SK-N-DZ (cell line): ENCODE data around the gene PHETA1.
"Not testable (repeated sequence)": the region's sequence is repeated elsewhere in the genome, so short reads cannot be mapped to it uniquely, and the experiment has no call there.

Source experiments
- DNase-seq: peaks from one replicate; pipeline ENCODE4 v3.0.0-alpha.2; 2015; ENCODE audit warnings: low spot score

Gene PHETA1

DNA sequence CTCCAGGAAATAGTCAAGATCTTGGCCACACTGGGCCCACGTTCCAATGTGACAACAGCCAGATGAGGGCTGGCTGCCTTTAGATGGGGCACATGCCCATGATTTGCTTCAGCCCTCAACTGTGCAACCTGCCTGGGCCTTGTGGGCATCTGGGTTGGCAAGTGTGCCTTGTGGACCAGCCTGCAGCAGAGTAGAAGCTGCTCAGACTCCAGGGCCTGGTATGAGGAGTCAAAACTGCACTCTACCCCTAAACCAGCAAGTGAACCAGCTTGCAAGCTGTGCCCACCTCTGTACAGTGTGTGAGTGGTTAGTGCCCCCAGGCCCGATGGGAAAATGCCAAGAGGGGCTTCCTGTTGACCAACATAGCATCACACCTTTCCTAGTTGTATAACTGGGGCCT is 17.9 kb downstream of the PHETA1 start:
- no peak for DNase-seq

DNA sequence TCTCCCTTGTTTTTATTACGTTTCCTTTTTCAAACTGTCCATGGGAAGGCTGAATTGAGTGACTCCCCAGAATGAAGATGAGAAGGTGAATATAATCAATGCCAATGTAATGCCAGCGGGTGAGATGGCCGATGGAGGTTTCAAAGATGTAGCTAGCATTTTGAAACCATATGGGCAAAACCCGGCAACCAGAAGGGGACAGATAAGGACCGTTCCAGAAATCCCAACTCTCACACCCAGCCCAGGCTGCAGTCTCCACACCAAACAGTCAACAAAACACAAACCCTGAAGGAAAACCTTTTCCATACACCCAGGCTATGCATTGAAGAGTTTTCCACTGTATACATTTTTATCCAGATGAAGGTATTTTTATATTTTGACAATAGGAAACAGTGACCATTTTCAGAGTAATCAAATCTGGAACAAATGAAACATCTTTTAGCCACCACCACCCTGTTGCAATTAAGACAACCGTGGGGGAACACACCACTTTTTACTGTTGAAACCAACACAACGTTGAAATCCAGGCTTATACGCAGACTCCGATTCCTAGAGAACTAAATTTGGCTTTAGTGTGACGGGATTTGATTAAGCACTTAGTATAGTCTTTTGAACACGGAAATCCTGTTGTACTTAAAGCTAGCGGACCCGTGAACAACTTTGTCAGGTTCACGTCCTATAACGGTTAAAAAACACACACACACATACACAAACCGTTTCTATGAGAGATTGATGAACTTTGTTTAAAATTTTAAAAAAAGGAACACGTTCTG is 19.0 kb downstream of the PHETA1 start:
- DNase-seq: no peak

DNA sequence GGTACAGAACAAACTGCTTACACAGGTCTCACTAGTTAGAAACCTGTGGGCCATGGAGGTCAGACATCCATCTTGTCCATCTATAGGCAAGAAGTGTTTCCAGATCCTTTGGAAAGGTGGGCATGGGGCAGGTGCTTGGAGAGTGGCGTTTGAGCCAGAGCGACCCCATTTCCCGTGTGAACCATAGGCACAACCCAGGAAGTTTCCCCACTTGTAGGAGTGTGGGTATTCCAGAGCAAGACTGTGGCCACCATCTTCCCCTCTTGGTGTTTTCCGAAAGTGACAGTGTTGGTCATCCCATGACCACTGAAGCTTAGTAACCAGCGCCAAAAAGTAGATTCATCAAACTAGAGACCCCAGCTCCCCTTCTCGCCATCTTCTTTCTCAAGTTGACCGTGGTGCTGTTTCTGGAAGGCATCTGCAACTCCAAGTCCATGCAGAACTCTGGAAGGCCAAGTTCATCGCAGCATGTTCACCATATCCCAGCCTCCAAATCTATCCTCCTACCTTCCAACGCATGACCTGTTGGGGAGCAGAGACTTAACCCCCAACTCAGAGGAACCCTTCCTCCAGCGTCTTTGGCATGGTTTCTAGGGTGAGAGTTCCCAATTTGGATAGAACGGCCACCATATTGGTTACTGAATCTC is 19.7 kb downstream of the PHETA1 start:
- no peak for DNase-seq

DNA sequence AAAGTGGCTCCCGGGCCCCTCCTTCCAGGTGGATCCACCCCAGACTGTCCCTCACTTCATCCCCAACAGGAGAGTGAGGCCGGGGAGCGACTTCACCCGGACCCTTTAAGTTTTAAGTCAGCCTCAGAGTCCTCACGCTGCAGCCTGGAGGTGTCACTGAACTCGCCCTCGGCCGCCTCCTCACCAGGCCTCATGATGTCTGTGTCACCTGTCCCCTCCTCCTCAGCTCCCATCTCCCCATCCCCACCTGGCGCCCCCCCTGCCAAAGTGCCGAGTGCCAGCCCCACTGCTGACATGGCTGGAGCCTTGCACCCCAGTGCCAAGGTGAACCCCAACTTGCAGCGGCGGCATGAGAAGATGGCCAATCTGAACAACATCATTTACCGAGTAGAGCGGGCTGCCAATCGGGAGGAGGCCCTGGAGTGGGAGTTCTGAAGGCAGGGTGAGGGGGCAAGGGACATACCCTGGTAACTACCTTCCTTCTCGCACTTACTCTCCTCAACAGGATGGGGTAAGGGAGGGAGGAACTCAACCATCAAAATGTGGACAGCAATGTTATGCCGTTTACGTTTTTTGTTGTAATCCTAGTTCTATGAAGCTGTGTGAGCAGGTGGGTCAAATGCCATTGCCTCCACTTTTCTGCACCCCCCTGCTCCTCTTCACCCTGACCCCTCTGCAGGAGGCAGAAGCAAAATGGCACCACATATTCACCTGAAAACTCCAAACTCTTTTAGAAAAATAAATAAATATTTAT is 20.8 kb downstream of the PHETA1 start:
- DNase-seq: no peak

DNA sequence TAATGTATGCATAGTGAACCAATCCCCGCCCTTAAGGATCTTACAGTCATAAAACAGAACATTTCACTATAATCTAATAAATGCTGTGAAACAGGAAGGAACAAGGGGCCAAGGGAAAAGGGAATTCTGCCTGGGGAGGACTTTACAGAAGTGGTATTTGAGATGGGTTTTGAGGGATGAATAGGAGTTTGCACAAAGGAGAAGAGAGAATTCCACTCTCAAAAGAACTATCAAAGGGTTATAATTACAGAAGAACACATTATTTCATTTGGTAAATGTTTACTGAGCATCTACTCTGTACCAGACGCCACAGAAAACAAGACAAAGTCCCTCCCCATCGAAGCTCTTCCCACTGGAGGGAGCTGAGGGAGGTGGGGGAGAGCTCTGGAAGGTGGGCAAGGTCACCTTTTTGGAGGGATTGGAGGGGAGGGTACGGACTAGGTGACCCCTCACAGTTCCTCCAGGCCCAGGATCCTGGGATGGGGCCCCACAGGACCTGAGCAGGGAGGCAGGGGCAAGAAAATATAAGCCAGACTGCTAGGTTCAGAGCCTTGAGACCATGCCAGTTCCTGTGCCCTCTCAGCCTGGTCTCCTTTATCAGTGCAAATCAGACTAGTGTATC is 24.5 kb downstream of the PHETA1 start:
- DNase-seq: no peak

DNA sequence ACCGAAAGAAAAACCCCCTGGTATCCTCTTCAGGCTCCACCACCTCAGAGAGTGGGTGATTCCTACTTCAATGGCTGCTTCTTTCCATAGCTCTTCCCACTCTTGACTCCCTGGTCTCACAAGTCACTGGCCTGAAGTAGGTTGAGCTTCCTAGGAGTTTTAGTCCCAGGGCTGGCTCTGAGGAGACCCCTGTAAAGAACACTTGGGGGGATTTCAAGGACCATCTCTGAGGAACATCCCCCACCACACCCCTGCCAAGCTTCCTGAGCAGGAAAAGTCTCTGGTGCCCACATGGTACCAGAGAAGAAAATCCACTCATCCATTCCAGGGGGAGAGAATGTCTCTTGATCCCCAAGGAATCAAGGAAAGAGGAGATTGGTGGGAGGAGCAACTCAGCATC is 25.7 kb downstream of the PHETA1 start:
- DNase-seq: no peak

DNA sequence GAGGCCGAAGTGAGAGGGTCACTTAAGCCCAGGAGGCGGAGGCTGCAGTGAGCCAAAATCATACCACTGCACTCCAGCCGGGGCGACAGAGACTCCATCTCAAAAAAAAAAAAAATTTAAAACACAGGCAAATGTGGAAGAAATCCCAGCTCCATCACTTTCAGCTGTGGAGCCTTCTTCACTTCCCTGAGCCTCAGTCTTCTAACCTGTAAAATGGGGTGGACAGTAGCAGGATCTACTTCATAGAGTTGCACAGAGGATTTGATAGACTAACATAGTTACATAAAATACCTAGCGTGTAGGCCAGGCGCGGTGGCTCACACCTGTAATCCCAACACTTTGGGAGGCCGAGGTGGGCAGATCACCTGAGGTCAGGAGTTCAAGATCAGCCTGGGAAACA is 26.5 kb downstream of the PHETA1 start:
- no peak for DNase-seq

DNA sequence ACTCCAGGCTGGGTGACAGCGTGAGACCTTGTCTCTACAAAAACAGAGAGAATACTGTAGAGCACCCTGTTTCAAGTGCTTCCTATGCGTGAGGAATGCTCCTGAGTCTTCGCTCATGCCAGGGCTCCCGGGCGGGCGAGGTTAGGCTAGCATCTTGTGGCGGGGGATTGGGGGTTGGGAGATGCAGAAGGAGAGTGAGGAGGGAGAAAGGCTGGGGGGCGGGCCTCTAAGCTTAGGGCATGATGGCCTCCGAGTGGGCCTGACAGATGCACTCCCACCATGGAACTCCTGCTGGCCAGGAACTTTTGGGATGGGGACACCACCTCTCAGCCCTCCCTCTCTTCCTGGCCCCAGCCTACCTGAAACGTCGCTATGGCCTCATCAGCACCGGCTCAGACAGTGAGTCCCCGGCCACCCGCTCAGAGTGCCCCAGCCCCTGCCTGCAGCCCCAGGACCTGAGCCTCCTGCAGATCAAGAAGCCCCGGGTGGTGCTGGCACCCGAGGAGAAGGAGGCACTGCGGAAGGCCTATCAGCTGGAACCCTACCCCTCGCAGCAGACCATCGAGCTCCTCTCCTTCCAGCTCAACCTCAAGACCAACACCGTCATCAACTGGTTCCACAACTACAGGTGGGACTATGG is 27.3 kb downstream of the PHETA1 start:
- no peak for DNase-seq

DNA sequence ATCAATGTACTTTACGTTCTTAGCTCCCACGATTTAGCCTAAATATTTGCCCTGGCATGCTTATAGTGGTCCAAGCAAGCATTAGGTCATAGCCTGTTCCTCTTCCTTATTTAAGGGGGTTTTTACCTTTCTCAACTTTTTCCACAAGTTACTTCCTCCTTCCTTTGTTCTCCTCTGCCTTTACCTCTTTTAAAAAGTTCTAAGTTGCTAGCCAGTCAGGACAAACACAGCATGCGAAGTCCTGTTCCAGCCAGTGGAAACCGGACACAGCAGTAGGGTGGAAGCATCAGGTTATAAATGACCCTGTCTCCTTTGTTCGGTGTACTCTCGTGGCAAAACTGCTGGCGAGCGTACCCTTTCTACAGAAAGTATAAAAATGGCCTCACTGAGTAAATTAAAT is 28.2 kb downstream of the PHETA1 start:
- DNase-seq: not testable (repeated sequence)

DNA sequence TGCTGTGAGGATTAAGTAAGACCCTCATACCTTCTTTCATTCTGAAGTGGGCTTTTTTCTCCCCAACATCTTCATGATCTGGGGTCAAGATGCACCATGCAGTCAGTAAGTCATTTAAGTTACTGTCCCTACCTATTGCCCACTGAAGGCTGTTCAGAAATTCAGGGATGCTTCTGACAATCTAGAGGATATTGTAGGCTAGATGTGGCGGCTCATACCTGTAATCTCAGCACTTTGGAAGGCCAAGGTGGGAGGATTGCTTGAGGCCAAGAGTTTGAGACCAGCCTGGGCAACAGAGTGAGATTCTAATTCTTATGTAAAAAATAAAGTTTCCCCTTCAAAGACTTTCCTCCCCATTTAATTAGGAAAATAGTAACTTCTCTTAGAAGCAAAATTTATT is 28.7 kb downstream of the PHETA1 start:
- DNase-seq: no peak

DNA sequence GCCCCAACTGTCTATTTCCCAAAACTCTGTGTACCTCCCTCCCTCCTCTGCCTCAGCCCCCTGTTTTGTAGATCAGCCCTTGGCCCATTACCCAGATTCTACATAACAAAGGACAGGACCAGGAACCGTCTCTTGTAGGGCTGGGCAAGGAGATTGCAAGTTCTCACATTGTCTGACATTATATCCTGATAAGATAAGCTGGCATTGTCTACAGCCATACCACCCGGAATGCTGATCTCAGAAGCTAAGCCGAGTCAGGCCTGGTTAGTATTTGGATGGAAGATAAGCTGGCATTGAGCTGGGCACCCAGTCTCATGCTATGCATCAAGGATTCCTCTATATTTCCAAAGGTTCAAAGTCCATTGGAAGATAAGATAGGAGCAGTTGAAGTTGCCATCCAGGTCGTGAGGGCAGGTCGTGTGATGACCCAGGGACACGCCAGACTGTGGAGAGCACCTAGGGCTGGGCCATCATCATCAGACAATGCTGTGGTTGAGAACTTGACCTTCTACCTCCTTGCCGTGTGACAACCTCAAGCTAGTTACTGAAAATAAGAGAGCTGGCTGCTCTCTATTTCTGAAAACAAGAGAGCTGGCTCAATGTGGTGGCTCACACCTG is 29.5 kb downstream of the PHETA1 start:
- DNase-seq: no peak

DNA sequence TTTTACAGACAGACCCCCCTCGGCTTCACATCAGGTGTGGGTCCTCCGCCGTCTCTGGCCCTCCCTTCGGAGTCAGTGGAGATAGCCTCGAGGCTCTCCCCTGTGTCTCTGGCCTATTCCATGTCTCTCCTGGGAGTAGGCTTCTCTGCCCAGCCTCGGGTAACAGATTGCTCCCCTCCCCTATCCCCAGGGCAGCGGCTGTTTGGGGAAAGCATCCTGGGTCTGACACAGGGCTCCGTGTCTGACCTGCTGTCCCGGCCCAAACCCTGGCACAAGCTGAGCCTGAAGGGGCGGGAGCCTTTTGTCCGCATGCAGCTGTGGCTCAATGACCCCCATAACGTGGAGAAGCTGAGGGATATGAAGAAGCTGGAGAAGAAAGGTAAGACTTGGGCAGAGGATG is 30.8 kb downstream of the PHETA1 start:
- no peak for DNase-seq

DNA sequence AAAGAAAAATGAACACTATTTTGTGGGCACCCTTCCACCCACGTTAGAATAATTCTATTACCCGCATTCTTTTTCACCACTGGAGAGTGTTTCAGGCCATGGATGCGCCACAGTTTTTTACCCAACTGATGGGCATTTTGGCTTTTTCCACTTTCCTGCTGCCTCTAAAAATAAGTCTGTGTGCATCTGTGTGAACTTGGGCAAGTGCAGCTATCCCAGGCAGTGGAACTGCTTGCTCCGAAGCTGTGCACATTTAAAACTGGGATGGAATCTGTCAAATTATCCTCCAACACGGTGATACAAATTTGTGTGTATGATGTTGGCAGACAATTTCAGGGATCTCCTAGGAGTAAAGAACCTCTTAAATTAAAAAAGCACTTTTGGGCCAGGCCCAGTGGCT is 31.5 kb downstream of the PHETA1 start:
- no peak for DNase-seq

DNA sequence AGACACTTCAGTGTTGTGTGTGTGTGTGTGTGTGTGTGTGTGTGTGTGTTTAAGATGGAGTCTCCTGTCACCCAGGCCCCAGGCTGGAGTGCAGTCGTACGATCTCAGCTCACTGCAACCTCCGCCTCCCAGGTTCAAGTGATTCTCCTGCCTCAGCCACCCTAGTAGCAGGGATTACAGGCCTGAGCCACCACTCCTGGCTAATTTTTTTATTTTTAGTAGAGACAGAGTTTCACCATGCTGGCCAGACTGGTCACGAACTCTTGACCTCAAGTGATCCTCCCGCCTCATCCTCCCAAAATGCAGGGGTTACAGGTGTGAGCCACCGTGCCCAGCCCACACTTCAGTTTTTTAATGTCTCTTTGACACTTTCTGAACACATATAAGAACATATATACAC is 32.5 kb downstream of the PHETA1 start:
- DNase-seq: not testable (repeated sequence)

DNA sequence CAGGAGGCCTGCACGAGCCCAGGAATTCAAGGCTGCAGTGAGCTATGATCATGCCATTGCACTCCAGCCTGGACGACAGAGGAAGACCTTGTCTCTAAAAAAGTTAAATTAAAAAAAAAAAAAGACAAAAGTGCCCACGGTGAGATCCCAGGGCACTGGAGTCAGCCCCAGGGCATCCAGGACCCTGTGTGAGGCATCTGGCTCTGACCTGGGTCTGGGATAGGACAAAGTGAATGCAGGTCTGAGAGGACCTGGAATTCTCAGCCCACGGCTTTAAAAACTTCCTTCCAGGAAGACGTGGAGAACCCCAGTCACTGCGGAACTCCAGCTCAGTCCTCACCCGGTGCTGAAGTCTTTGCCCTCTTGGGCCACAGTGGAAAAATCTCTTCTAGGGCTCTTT is 33.1 kb downstream of the PHETA1 start:
- DNase-seq: no peak

DNA sequence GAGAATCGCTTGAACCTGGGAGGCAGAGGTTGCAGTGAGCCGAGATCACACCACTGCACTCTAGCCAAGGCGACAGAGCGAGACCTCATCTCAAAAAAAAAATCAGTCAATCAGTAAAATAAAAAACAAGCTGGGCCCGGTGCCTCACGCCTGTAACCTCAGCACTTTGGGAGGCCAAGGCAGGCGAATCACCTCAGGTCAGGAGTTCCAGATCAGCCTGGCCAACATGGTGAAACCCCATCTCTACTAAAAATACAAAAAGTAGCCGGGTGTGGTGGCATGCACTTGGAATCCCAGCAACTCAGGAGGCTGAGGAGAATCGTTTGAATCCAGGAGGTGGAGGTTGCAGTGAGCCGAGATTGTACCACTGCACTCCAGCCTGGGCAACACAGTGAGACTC is 33.6 kb downstream of the PHETA1 start:
- DNase-seq: not testable (repeated sequence)

DNA sequence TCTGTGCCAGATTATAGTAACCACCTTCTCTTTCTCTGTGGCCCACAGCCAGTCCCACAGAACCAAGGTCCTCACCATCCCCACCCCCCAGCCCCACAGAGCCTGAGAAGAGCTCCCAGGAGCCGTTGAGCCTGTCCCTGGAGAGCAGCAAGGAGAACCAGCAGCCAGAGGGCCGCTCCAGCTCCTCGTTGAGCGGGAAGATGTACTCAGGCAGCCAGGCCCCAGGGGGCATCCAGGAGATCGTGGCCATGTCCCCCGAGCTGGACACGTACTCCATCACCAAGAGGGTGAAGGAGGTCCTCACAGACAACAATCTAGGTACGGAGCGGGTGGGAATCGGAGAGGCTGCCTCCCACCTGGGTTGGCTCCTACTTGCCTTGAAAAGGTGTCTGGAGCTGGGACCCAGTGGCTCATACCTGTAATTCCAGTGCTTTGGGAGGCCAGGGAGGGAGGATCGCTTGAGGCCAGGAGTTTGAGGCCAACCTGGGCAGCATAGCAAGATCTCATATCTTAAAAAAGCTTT is 34.4 kb downstream of the PHETA1 start:
- DNase-seq: no peak

DNA sequence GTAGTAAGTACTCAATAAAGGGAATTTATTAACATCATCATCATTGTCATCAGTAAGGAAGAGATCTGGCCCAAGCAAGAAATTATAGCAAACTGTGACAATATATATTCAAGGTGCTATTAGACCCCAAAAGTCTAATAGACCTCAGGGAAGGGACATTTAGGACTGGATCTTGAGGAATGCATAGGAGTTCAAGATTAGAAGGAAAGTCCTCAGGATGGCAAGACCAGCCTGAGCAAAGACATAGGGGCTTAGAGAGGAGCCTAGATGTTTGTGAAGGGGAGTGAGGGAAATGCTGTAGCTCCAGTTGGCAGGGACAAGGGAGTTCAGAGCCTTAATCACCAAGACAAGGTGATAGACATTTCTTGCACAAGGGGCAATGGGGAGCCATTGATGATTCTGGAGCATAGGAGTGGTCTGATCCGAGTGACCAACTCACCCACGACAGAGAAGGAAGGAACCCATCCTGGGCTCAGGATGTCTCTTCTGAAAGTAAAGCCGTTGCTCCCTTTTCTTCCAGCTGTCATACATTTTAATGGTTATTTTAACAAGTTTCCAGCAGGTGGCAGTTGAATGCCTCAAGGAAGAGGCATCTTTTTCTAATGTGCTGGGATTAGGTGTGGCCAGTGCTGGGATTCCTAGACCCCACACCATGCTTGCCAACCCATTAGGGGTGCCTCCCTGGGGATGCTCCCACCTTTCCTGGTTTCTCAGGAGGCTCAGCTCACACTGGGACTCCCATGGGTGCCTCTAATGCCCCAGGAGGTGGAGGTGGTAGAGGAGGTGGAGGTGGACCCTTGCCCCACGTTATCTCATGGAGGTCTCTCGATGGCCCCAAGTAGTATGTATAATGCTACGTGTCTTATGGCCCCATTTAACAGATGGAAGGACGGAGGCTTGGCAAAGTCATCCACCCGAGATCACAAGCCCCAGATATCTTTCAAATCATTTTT is 37.8 kb downstream of the PHETA1 start:
- DNase-seq: peak; percentile 43

DNA sequence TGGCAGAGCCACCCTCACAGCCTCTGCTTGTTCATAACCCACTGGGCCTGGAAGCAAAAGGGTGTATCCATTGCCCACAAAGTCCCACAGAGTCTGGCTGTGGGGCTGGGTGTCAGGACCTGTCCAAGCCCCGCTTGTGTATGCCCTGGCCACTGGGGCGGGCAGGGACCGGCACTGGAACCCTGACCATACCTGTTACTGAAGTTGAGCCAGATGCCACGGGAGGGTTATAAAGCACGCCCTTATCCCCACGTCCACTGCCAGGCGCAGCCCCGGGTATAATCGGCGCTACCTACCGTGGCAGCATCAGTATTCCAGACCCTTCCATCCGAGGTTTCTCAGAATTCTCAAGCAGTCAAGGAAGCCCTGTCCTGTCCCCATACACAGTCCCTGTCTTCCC is 40.8 kb downstream of the PHETA1 start:
- no peak for DNase-seq

DNA sequence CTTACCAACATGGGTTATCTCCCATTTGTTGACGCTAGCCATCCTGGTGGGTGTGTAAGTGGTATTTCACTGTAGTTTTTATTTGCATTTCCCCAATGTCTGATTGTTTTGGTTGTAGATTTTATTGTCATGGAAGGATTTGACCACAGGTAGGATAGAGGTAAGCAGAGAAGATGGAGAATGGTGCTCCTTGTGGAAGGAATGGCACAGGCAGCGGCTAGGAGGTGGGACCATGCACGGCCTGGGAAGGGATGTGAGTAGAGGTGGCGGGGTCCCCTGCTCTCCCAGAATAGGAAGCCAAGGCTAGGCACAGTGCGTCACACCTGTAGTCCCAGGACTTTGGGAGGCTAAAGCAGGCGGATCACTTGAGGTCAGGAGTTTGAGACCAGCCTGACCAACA is 41.4 kb downstream of the PHETA1 start:
- DNase-seq: no peak
